ENCODE measurements around the gene MBTD1.
A peak's percentile ranks its signal among the peaks of the same experiment; 100 is the strongest.

Gene MBTD1

DNA sequence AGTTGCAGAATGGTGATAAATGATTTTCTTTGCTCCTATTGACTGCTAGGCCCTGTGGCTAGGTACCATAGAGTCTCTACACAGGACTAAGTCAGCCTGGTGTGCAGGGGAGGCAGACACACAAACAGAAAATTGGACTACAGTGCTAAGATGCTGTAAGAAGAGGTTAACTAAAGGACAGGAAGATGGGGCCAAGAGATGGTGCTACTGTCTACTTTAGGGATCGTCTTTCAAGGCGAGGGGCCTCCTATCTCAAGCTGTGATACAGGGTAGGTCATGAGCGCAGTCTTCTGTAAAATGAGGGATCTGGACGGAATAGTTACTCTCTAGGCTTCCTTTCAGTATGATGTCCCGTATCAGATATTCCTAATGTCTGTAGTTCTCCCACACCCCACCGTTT, 105.7 kb downstream of the MBTD1 start:
- H3K4me3 ChIP-seq (ENCODE audit: control insufficient read depth, low read depth, low read length), result peak overlapping the region; percentile 95
- no peak for DNase-seq (ENCODE audit: low read depth)
- no peak for TF ChIP-seq CTCF (IDR thresholded peaks at IDR 0.05; ENCODE audit: control insufficient read depth, insufficient read depth, low read depth, low read length, missing control alignments)

GRCh38 chr17:51153210-51154072, 106.4 kb downstream of the MBTD1 start, which contains the start of gene NME1:
Gene NME1, plus strand, starts transcription at chr17:51153559. Its CDS starts 2,096 bp downstream, at chr17:51155655.
- H3K4me3 ChIP-seq (ENCODE audit: control insufficient read depth, low read depth, low read length), result peak within 1 kb of the TSS; percentile 95
- peak; percentile 99 for DNase-seq (ENCODE audit: low read depth)
- TF ChIP-seq CTCF (IDR thresholded peaks at IDR 0.05; ENCODE audit: control insufficient read depth, insufficient read depth, low read depth, low read length, missing control alignments), result peak; percentile 88

GRCh38 chr17:51152766-51153209, 107.1 kb downstream of the MBTD1 start:
- TF ChIP-seq CTCF (IDR thresholded peaks at IDR 0.05; ENCODE audit: control insufficient read depth, insufficient read depth, low read depth, low read length, missing control alignments), result no peak
- H3K4me3 ChIP-seq (ENCODE audit: control insufficient read depth, low read depth, low read length), result peak overlapping the region; percentile 23
- no peak for DNase-seq (ENCODE audit: low read depth)

- no peak for DNase-seq (ENCODE audit: low read depth)
- TF ChIP-seq CTCF (IDR thresholded peaks at IDR 0.05; ENCODE audit: control insufficient read depth, insufficient read depth, low read depth, low read length, missing control alignments), result no peak
- H3K4me3 ChIP-seq (ENCODE audit: control insufficient read depth, low read depth, low read length), result no peak overlapping the region
These were observed 108.9 kb downstream of the MBTD1 start for GRCh38 chr17:51150932-51151331.

GRCh38 chr17:51149163-51149562, 110.7 kb downstream of the MBTD1 start:
- no peak overlapping the region for H3K4me3 ChIP-seq (ENCODE audit: control insufficient read depth, low read depth, low read length)
- TF ChIP-seq CTCF (IDR thresholded peaks at IDR 0.05; ENCODE audit: control insufficient read depth, insufficient read depth, low read depth, low read length, missing control alignments), result no peak
- no peak for DNase-seq (ENCODE audit: low read depth)

GRCh38 chr17:51147650-51148049, 112.2 kb downstream of the MBTD1 start:
- TF ChIP-seq CTCF (IDR thresholded peaks at IDR 0.05; ENCODE audit: control insufficient read depth, insufficient read depth, low read depth, low read length, missing control alignments), result no peak
- DNase-seq (ENCODE audit: low read depth), result no peak
- no peak overlapping the region for H3K4me3 ChIP-seq (ENCODE audit: control insufficient read depth, low read depth, low read length)

Measured in AG09309 (cell line).